ENCODE measurements around the gene PER1. TPM values are rescaled to one million over a fixed set of nuclear protein-coding genes. Genes with fewer than 3 reads are reported as not detected.

The PER1 gene
- total and polyA plus RNA-seq, 9 of the 15 experiments (the other 6 are each of a cell fraction or from before 2014, with no cell fraction given), result 0.13 to 26.0 (median 3.4) TPM

DNA sequence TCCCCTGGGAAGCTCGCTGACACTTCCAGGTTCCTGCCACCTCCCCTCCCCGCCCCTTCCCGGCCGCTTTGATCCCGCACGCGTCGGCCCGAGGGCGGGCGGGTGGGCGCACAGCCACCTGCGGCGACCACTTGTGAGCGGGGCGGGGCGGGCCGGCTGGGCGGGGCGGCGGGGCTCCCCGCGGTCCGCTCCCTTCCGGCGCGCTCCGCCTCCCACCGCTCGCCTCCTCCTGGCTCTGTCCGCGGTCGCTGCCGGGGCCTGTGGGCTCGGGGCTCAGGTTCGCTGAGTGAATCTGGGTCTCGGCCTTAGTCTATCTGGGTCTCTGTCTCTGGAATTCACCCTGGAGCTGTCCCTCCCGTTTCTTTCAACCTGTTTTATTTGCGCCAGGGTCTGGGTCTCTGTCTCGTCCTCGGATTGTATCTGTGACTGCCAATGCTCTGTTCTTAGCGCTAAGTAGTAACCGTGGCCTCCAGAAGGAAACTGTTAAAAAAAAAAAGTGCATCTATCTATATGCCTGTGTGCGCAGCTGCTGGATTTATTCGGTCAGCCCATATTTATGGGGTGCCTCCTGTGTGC lies 25.6 kb downstream of the PER1 start:
- Histone ChIP-seq H3K36me3 (ENCODE audit: control insufficient read depth, insufficient read depth, low read length) (no peaks in the 10 kb centered on the region), H3K9me3 (replicated peaks; ENCODE audit: control insufficient read depth, insufficient read depth, low read depth, low read length) (no peaks in the 10 kb centered on the region), H2AFZ (ENCODE audit: low read depth, low read length) (peak overlapping the region; percentile 91), H3K4me1 (replicated peaks in 1 of 2; ENCODE audit: control insufficient read depth in 2 of 2, insufficient read depth in 2 of 2, low read length in 2 of 2) (peaks cover 22 to 60% of the 10 kb centered on the region in 2 experiments), H3K4me2 (ENCODE audit: insufficient read depth, low read length) (peak overlapping the region; percentile 87), H4K20me1 (replicated peaks; ENCODE audit: control insufficient read depth, insufficient read depth, low read length) (no peaks in the 10 kb centered on the region; the same call in 1 of the 2 replicates), H3K27ac (ENCODE audit: extremely low read depth, low read depth, low read length) (peak overlapping the region; percentile 34; the same call in 1 of the 3 replicates), H3K9me1 (ENCODE audit: control insufficient read depth, insufficient read depth, low read length) (no peaks in the 10 kb centered on the region), H3K9ac (ENCODE audit: insufficient read depth in 1 of 2, low read depth in 2 of 2, low read length in 2 of 2) (peak overlapping the region; percentile 57 to 92), H3K27me3 (ENCODE audit: control insufficient read depth in 2 of 2, insufficient read depth in 2 of 2, low read length in 2 of 2) (0 out of 5 replicates have a peak, but pooled peaks cover 0 to 9% of the 10 kb centered on the region in 2 experiments), H3K4me3 (peak overlapping the region; percentile 73), H3K79me2 (ENCODE audit: control insufficient read depth, insufficient read depth, low read length) (no peaks in the 10 kb centered on the region)
- in situ Hi-C loops (cut with MboI), result no loop called here
- 0% methylated on average over 5 of the region's 45 CpGs for WGBS (ENCODE audit: insufficient coverage, low coverage, missing lambda C conversion rate)
- DNase-seq (ENCODE audit: extremely low read depth in 1 of 4, low spot score in 3 of 4), result peak; percentile 66 to 74 (median 70)
- ATAC-seq, result peak; percentile 45
- intact Hi-C loops (cut with micrococcal nuclease), result loop anchor here (10.0 kb wide), 1 partner anchor 292 kb away; the partner anchor contains the start of gene KDM6B
- ChIA-PET CTCF (ENCODE audit: low intra/inter-chr PET ratio) (no interaction called here), POLR2A (interaction anchor here (0.8 to 1.7 kb wide), 5 partner anchors 8 to 47 kb away, joined by 3 to 10 read pairs (median 4); partner anchors contain the start of gene ALOX12B)
- FAIRE-seq, result peak; percentile 48
- no TSS peak for BruUV-seq (replicated peaks)
- TF ChIP-seq CC2D1A (IDR thresholded peaks at IDR 0.05), result peak; percentile 99
- peak; percentile 43; the same call in 1 of the 2 replicates for TF ChIP-seq RBFOX2 (IDR thresholded peaks at IDR 0.05; ENCODE audit: low read depth, low read length)
- TF ChIP-seq, protein P1, sequence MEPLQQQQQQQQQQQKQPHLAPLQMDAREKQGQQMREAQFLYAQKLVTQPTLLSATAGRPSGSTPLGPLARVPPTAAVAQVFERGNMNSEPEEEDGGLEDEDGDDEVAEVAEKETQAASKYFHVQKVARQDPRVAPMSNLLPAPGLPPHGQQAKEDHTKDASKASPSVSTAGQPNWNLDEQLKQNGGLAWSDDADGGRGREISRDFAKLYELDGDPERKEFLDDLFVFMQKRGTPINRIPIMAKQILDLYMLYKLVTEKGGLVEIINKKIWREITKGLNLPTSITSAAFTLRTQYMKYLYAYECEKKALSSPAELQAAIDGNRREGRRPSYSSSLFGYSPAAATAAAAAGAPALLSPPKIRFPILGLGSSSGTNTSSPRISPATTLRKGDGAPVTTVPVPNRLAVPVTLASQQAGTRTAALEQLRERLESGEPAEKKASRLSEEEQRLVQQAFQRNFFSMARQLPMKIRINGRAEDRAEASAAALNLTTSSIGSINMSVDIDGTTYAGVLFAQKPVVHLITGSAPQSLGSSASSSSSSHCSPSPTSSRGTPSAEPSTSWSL (CRISPR knock-in tag; IDR thresholded peaks at IDR 0.05; ENCODE audit: borderline replicate concordance), result no peak
- TF ChIP-seq, protein P2, sequence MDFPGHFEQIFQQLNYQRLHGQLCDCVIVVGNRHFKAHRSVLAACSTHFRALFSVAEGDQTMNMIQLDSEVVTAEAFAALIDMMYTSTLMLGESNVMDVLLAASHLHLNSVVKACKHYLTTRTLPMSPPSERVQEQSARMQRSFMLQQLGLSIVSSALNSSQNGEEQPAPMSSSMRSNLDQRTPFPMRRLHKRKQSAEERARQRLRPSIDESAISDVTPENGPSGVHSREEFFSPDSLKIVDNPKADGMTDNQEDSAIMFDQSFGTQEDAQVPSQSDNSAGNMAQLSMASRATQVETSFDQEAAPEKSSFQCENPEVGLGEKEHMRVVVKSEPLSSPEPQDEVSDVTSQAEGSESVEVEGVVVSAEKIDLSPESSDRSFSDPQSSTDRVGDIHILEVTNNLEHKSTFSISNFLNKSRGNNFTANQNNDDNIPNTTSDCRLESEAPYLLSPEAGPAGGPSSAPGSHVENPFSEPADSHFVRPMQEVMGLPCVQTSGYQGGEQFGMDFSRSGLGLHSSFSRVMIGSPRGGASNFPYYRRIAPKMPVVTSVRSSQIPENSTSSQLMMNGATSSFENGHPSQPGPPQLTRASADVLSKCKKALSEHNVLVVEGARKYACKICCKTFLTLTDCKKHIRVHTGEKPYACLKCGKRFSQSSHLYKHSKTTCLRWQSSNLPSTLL (IDR thresholded peaks at IDR 0.05), result peak; percentile 98
- peak; percentile 67 to 73 for TF ChIP-seq NRF1 (conservative IDR thresholded peaks at IDR 0.05 in 1 of 2, IDR thresholded peaks at IDR 0.05 in 1 of 2)
- TF ChIP-seq MAZ (CRISPR knock-in tag; conservative IDR thresholded peaks at IDR 0.05 in 1 of 2, IDR thresholded peaks at IDR 0.05 in 1 of 2), result 0 out of 4 replicates have a peak, but pooled peaks of 1 of the 2 experiments have one; percentile 33
- peak; percentile 40; the same call in 1 of the 2 replicates for TF ChIP-seq ZBTB7A (IDR thresholded peaks at IDR 0.05; ENCODE audit: borderline replicate concordance, control insufficient read depth, low read depth, low read length)
- TF ChIP-seq, protein P3, sequence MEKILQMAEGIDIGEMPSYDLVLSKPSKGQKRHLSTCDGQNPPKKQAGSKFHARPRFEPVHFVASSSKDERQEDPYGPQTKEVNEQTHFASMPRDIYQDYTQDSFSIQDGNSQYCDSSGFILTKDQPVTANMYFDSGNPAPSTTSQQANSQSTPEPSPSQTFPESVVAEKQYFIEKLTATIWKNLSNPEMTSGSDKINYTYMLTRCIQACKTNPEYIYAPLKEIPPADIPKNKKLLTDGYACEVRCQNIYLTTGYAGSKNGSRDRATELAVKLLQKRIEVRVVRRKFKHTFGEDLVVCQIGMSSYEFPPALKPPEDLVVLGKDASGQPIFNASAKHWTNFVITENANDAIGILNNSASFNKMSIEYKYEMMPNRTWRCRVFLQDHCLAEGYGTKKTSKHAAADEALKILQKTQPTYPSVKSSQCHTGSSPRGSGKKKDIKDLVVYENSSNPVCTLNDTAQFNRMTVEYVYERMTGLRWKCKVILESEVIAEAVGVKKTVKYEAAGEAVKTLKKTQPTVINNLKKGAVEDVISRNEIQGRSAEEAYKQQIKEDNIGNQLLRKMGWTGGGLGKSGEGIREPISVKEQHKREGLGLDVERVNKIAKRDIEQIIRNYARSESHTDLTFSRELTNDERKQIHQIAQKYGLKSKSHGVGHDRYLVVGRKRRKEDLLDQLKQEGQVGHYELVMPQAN (IDR thresholded peaks at IDR 0.05; ENCODE audit: borderline replicate concordance), result no peak
- TF ChIP-seq MAFK (IDR thresholded peaks at IDR 0.05; ENCODE audit: low read length), result no peak
- TF ChIP-seq ZNF561 (CRISPR knock-in tag; conservative IDR thresholded peaks at IDR 0.05), result no peak

Data from K562 (cell line).